C1 segment of cervical spinal cord (tissue), 14 donors: Measurements from ENCODE around the gene PABPC1L.

Experiments
- DNase-seq, 14 donors: peaks; one replicate each; lab custom pipeline; 2025; lab: John Stamatoyannopoulos, UW

PABPC1L gene

GRCh38 chr20:44942264-44942973 is 32.6 kb downstream of the PABPC1L start:
- DNase-seq = peak in 1 of 14 donors; percentile 3

- DNase-seq = no peak
These were observed 34.0 kb downstream of the PABPC1L start for GRCh38 chr20:44943828-44944227.

- DNase-seq = no peak
These were observed 35.4 kb downstream of the PABPC1L start for GRCh38 chr20:44945261-44945660.

- DNase-seq = no peak
These were observed 36.5 kb downstream of the PABPC1L start for GRCh38 chr20:44946271-44946852.

GRCh38 chr20:44948107-44948506 is 38.2 kb downstream of the PABPC1L start:
- no peak for DNase-seq

GRCh38 chr20:44948513-44948912 is 38.7 kb downstream of the PABPC1L start:
- no peak for DNase-seq

- DNase-seq = no peak
These were observed 40.5 kb downstream of the PABPC1L start for GRCh38 chr20:44950368-44950767.

GRCh38 chr20:44952731-44953130 is 42.9 kb downstream of the PABPC1L start:
- no peak for DNase-seq

- DNase-seq = no peak
These were observed 44.4 kb downstream of the PABPC1L start for GRCh38 chr20:44954211-44954610.

- no peak for DNase-seq
These were observed 45.4 kb downstream of the PABPC1L start for GRCh38 chr20:44955270-44955669.

GRCh38 chr20:44956410-44956809 is 46.5 kb downstream of the PABPC1L start:
- DNase-seq = no peak

- DNase-seq = no peak
These were observed 48.4 kb downstream of the PABPC1L start for GRCh38 chr20:44958276-44958675.

GRCh38 chr20:44959082-44959637 is 49.3 kb downstream of the PABPC1L start:
- DNase-seq = peak in 1 of 14 donors; percentile 5

GRCh38 chr20:44959638-44960102 is 49.8 kb downstream of the PABPC1L start:
- peak in 5 of 14 donors; percentile 7 to 41 (median 28) for DNase-seq

GRCh38 chr20:44960103-44960852 is 50.4 kb downstream of the PABPC1L start, which contains the start of gene TOMM34:
TOMM34 (minus strand) TSS chr20:44960397; CDS start chr20:44960333, 64 bp downstream.
- peak; percentile 37 to 91 (median 81) for DNase-seq

GRCh38 chr20:44961011-44961869 is 51.4 kb downstream of the PABPC1L start:
- DNase-seq = no peak

- DNase-seq = no peak
These were observed 52.0 kb downstream of the PABPC1L start for GRCh38 chr20:44961870-44962267.

- DNase-seq = no peak
These were observed 52.6 kb downstream of the PABPC1L start for GRCh38 chr20:44962483-44962882.

GRCh38 chr20:44963325-44964215 is 53.7 kb downstream of the PABPC1L start:
- no peak for DNase-seq

GRCh38 chr20:44965651-44966029 is 55.8 kb downstream of the PABPC1L start:
- no peak for DNase-seq
